Osteocyte (in vitro differentiated cells): ENCODE measurements around the gene NIM1K. TPM values are rescaled to one million over a fixed set of nuclear protein-coding genes. Genes with fewer than 3 reads are reported as not detected.

Experiments used
- DNase-seq: peaks from one replicate; pipeline ENCODE4 v3.0.0; 2021; ENCODE audit warnings: mixed read lengths; ENCODE audit not compliant: unreplicated experiment; ENCODE audit errors: extremely low spot score
- H3K27ac Mint-ChIP-seq: one replicate; pipeline ENCODE4 v1.8.0; 2021; ENCODE audit warnings: mild to moderate bottlenecking, mixed read lengths; ENCODE audit not compliant: unreplicated experiment
- H3K27me3 Mint-ChIP-seq: one replicate; pipeline ENCODE4 v1.8.0; 2021; ENCODE audit warnings: mixed read lengths; ENCODE audit not compliant: unreplicated experiment
- H3K36me3 Mint-ChIP-seq: one replicate; pipeline ENCODE4 v1.8.0; 2021; ENCODE audit warnings: mixed read lengths; ENCODE audit not compliant: unreplicated experiment
- H3K4me1 Mint-ChIP-seq: one replicate; pipeline ENCODE4 v1.8.0; 2021; ENCODE audit warnings: mixed read lengths; ENCODE audit not compliant: unreplicated experiment
- H3K4me3 Mint-ChIP-seq: one replicate; pipeline ENCODE4 v1.8.0; 2021; ENCODE audit warnings: mild to moderate bottlenecking, moderate library complexity, mixed read lengths; ENCODE audit not compliant: unreplicated experiment
- H3K9me3 Mint-ChIP-seq: one replicate; pipeline ENCODE4 v1.8.0; 2021; ENCODE audit warnings: mixed read lengths; ENCODE audit not compliant: unreplicated experiment
- total RNA-seq: library from RNA; stranded (reverse); gene quantifications from 2 replicates; pipeline ENCODE4 v1.2.1, GENCODE V29; 2021
- TF ChIP-seq, protein P1 (sequence below): fragments of 200-600 bp; sonication (generic); IDR thresholded peaks from 2 replicates; pipeline ENCODE4 v1.5.0; 2021; ENCODE audit warnings: antibody characterized with exemption, mild to moderate bottlenecking, moderate library complexity

The NIM1K gene
- total RNA-seq, 1 donor from 2014 or later, result 0.43 TPM

GRCh38 chr5:43209060-43209459 is 17.0 kb downstream of the NIM1K start:
- TF ChIP-seq, protein P1, sequence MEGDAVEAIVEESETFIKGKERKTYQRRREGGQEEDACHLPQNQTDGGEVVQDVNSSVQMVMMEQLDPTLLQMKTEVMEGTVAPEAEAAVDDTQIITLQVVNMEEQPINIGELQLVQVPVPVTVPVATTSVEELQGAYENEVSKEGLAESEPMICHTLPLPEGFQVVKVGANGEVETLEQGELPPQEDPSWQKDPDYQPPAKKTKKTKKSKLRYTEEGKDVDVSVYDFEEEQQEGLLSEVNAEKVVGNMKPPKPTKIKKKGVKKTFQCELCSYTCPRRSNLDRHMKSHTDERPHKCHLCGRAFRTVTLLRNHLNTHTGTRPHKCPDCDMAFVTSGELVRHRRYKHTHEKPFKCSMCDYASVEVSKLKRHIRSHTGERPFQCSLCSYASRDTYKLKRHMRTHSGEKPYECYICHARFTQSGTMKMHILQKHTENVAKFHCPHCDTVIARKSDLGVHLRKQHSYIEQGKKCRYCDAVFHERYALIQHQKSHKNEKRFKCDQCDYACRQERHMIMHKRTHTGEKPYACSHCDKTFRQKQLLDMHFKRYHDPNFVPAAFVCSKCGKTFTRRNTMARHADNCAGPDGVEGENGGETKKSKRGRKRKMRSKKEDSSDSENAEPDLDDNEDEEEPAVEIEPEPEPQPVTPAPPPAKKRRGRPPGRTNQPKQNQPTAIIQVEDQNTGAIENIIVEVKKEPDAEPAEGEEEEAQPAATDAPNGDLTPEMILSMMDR, result no peak
- Mint-ChIP-seq H3K4me1 (peaks cover 4% of the 10 kb centered on the region), H3K27me3 (peaks cover 33% of the 10 kb centered on the region), H3K9me3 (no peaks in the 10 kb centered on the region), H3K27ac (no peak overlapping the region), H3K4me3 (no peak overlapping the region), H3K36me3 (no peaks in the 10 kb centered on the region)
- DNase-seq, result no peak

- peaks cover 4% of the 10 kb centered on the region for H3K4me1 Mint-ChIP-seq
- no peaks in the 10 kb centered on the region for H3K36me3 Mint-ChIP-seq
- no peak overlapping the region for H3K4me3 Mint-ChIP-seq
- no peaks in the 10 kb centered on the region for H3K9me3 Mint-ChIP-seq
- TF ChIP-seq, protein P1, result no peak
- DNase-seq, result no peak
- H3K27me3 Mint-ChIP-seq, result peaks cover 33% of the 10 kb centered on the region
- no peak overlapping the region for H3K27ac Mint-ChIP-seq
These were observed 17.8 kb downstream of the NIM1K start for GRCh38 chr5:43209833-43210232.

- TF ChIP-seq, protein P1, result no peak
- peaks cover 4% of the 10 kb centered on the region for H3K4me1 Mint-ChIP-seq
- DNase-seq, result no peak
- H3K9me3 Mint-ChIP-seq, result no peaks in the 10 kb centered on the region
- no peak overlapping the region for H3K4me3 Mint-ChIP-seq
- no peaks in the 10 kb centered on the region for H3K36me3 Mint-ChIP-seq
- H3K27ac Mint-ChIP-seq, result no peak overlapping the region
- peaks cover 34% of the 10 kb centered on the region for H3K27me3 Mint-ChIP-seq
These were observed 18.5 kb downstream of the NIM1K start for GRCh38 chr5:43210570-43210969.

GRCh38 chr5:43213951-43214350 is 21.9 kb downstream of the NIM1K start:
- Mint-ChIP-seq H3K4me1 (no peaks in the 10 kb centered on the region), H3K27ac (no peak overlapping the region), H3K27me3 (peaks cover 41% of the 10 kb centered on the region)

DNA sequence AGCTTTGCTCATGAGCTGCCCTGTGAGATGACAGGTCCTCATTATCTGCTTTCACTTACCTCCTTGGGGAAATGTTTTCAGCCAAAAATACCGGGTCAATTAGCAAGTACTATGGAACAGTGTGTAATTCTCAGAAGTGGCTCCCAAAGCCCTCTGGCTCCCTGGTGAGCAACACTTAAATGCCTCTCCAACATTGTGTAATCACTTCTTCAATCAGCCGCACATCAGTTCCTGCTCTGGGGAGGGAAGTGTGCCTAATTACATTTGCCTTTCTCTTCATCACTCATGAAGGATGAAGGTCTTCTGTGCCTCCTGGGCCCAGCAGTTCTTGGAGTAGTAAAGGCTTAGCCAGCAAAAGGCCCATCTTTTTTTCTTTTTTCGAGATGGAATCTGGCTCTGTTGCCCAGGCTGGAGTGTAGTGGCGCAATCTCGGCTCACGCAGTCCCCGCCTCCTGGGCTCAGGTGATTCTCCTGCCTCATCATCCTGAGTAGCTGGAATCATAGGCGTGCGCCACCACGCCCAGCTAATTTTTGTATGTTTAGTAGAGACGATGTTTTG is 23.1 kb downstream of the NIM1K start:
- H3K27me3 Mint-ChIP-seq, result peaks cover 37% of the 10 kb centered on the region
- H3K27ac Mint-ChIP-seq, result no peak overlapping the region
- no peak overlapping the region for H3K4me3 Mint-ChIP-seq
- no peak for DNase-seq
- H3K4me1 Mint-ChIP-seq, result no peaks in the 10 kb centered on the region
- TF ChIP-seq, protein P1, result no peak
- H3K36me3 Mint-ChIP-seq, result no peaks in the 10 kb centered on the region
- H3K9me3 Mint-ChIP-seq, result no peaks in the 10 kb centered on the region

More at GRCh38 chr5:43213951-43214350, 21.9 kb downstream of the NIM1K start:
- DNase-seq, result no peak
- TF ChIP-seq, protein P1, result no peak
- no peaks in the 10 kb centered on the region for H3K9me3 Mint-ChIP-seq
- H3K36me3 Mint-ChIP-seq, result no peaks in the 10 kb centered on the region
- H3K4me3 Mint-ChIP-seq, result no peak overlapping the region
